IMR-90 (cell line): ENCODE results near the gene TMEM59. TPM values are rescaled to one million over a fixed set of nuclear protein-coding genes. Genes with fewer than 3 reads are reported as not detected.

Source experiments
- ATAC-seq: fragments of 200-7000 bp; cut with Tn5 transposase; 2 replicates; pipeline ENCODE4 v1.9.1; 2020; ENCODE audit warnings: low read depth, mild to moderate bottlenecking, moderate library complexity
- BruUV-seq: library from RNA; stranded (reverse); fragments of 400-500 nt; replicated peaks from 2 replicates; lab custom pipeline; 2021; lab: Mats Ljungman, UMichigan
- CTCF ChIA-PET: fragments of 300-600 bp; formaldehyde crosslinking; extraction: SDS; loops from one replicate; lab custom pipeline; 2021; ENCODE audit warnings: antibody characterized with exemption; lab: Yijun Ruan, JAX
- POLR2A ChIA-PET: fragments of 300-600 bp; sonication (Branson Sonifier 250); formaldehyde crosslinking; loops from one replicate; lab custom pipeline; 2022; ENCODE audit warnings: antibody characterized with exemption; ENCODE audit not compliant: unreplicated experiment; lab: Charles Lee
- DNase-seq: peaks from one replicate; pipeline ENCODE4 v3.0.0; 2013
- H2AFZ ChIP-seq: replicated peaks from 2 replicates; pipeline ENCODE3; 2013; ENCODE audit warnings: low read length, mild to moderate bottlenecking; ENCODE audit not compliant: poor library complexity
- H2AK5ac ChIP-seq: 2 replicates; pipeline ENCODE4 v1.6.1; 2013; ENCODE audit warnings: low read depth, low read length, inconsistent platforms
- H2AK9ac ChIP-seq: replicated peaks from 2 replicates; pipeline ENCODE3; 2013; ENCODE audit warnings: mild to moderate bottlenecking, low read depth, low read length, moderate library complexity; ENCODE audit not compliant: poor library complexity
- H2BK120ac ChIP-seq: 2 replicates; pipeline ENCODE4 v1.6.1; 2013; ENCODE audit warnings: low read depth, low read length, inconsistent platforms
- H2BK15ac ChIP-seq: 3 replicates; pipeline ENCODE4 v1.6.1; 2013; ENCODE audit warnings: low read depth, low read length, inconsistent platforms
- H2BK20ac ChIP-seq: 2 replicates; pipeline ENCODE4 v1.6.1; 2013; ENCODE audit warnings: low read depth, mild to moderate bottlenecking, inconsistent platforms, low read length, moderate library complexity
- H2BK5ac ChIP-seq: 2 replicates; pipeline ENCODE4 v1.6.1; 2013; ENCODE audit warnings: mild to moderate bottlenecking, low read depth, low read length, inconsistent platforms; ENCODE audit not compliant: poor library complexity, severe bottlenecking
- H3K14ac ChIP-seq: replicated peaks from 2 replicates; pipeline ENCODE4 v1.6.1; 2013; ENCODE audit warnings: low read depth, low read length, inconsistent platforms
- H3K18ac ChIP-seq: 2 replicates; pipeline ENCODE4 v1.6.1; 2013; ENCODE audit warnings: low read depth, low read length, control low read depth
- H3K23ac ChIP-seq: 2 replicates; pipeline ENCODE4 v1.6.1; 2013; ENCODE audit warnings: low read depth, low read length, inconsistent platforms
- H3K27ac ChIP-seq: 2 replicates; pipeline ENCODE4 v1.5.1; 2013; ENCODE audit warnings: mild to moderate bottlenecking, control low read depth, low read length; ENCODE audit not compliant: insufficient read depth
- H3K27me3 ChIP-seq: 2 replicates; pipeline ENCODE4 v1.6.1; 2013; ENCODE audit warnings: low read length; ENCODE audit not compliant: control insufficient read depth, insufficient read depth
- H3K36me3 ChIP-seq: 2 replicates; pipeline ENCODE4 v1.6.1; 2013; ENCODE audit warnings: low read length, mixed read lengths; ENCODE audit not compliant: control insufficient read depth, insufficient read depth
- H3K4ac ChIP-seq: 2 replicates; pipeline ENCODE4 v1.6.1; 2013; ENCODE audit warnings: low read depth, low read length, inconsistent platforms
- H3K4me1 ChIP-seq: 2 replicates; pipeline ENCODE4 v1.6.1; 2013; ENCODE audit warnings: low read length, mixed read lengths; ENCODE audit not compliant: control insufficient read depth, insufficient read depth
- H3K4me2 ChIP-seq: 2 replicates; pipeline ENCODE4 v1.6.1; 2013; ENCODE audit warnings: low read depth, mild to moderate bottlenecking, control low read depth, low read length, moderate library complexity
- H3K4me3 ChIP-seq: 2 replicates; pipeline ENCODE4 v1.5.1; 2013; ENCODE audit warnings: low read depth, mild to moderate bottlenecking, control low read depth, low read length, moderate library complexity; ENCODE audit not compliant: insufficient read depth
- H3K56ac ChIP-seq: 2 replicates; pipeline ENCODE4 v1.6.1; 2013; ENCODE audit warnings: low read length, inconsistent platforms; ENCODE audit not compliant: insufficient read depth; ENCODE audit errors: extremely low read depth
- H3K79me1 ChIP-seq, 2 experiments: 2 replicates each; pipeline ENCODE4 v1.6.1; 2013; ENCODE audit warnings: low read length in 2 of 2, inconsistent platforms in 1 of 2, low read depth in 1 of 2
- H3K9ac ChIP-seq: 2 replicates; pipeline ENCODE4 v1.6.1; 2013; ENCODE audit warnings: low read depth, low read length, control low read depth
- H3K9me1 ChIP-seq: 2 replicates; pipeline ENCODE4 v1.6.1; 2013; ENCODE audit warnings: low read length, inconsistent platforms; ENCODE audit not compliant: insufficient read depth
- H3K9me3 ChIP-seq: 2 replicates; pipeline ENCODE4 v1.6.1; 2013; ENCODE audit warnings: low read length; ENCODE audit not compliant: control insufficient read depth, insufficient read depth
- H4K20me1 ChIP-seq: 2 replicates; pipeline ENCODE4 v1.6.1; 2013; ENCODE audit warnings: low read length, inconsistent platforms; ENCODE audit not compliant: insufficient read depth
- H4K5ac ChIP-seq: 2 replicates; pipeline ENCODE4 v1.6.1; 2013; ENCODE audit warnings: mild to moderate bottlenecking, low read depth, low read length, control low read depth
- H4K8ac ChIP-seq, 2 experiments: 2 replicates each; pipeline ENCODE4 v1.6.1; 2013; ENCODE audit warnings: low read depth in 2 of 2, low read length in 2 of 2, control low read depth in 1 of 2, inconsistent platforms in 1 of 2
- H4K91ac ChIP-seq: 2 replicates; pipeline ENCODE4 v1.6.1; 2013; ENCODE audit warnings: low read depth, low read length, inconsistent platforms; ENCODE audit not compliant: insufficient read depth
- BHLHE40 ChIP-seq: fragments of 150-350 bp; IDR thresholded peaks from 2 replicates; pipeline ENCODE4 v1.6.1; 2016; ENCODE audit warnings: mild to moderate bottlenecking, low read depth, low read length
- CEBPB ChIP-seq: IDR thresholded peaks from 2 replicates; pipeline ENCODE4 v1.6.1; 2012; ENCODE audit warnings: low read depth, low read length, improper control_type of control experiment
- CHD1 ChIP-seq: IDR thresholded peaks from 2 replicates; pipeline ENCODE4 v1.6.1; 2012; ENCODE audit warnings: low read depth, low read length, improper control_type of control experiment
- CTCF ChIP-seq: conservative IDR thresholded peaks from 2 replicates; pipeline ENCODE4 v1.5.1; 2012; ENCODE audit warnings: mild to moderate bottlenecking, low read depth, low read length, improper control_type of control experiment
- ELK1 ChIP-seq: fragments of 150-350 bp; IDR thresholded peaks from 2 replicates; pipeline ENCODE4 v1.6.1; 2016; ENCODE audit warnings: low read depth, mild to moderate bottlenecking, low read length, moderate library complexity, borderline replicate concordance
- FOS ChIP-seq: fragments of 150-350 bp; IDR thresholded peaks from 2 replicates; pipeline ENCODE4 v1.6.1; 2016; ENCODE audit warnings: low read depth, low read length
- MAFK ChIP-seq: IDR thresholded peaks from 2 replicates; pipeline ENCODE4 v1.6.1; 2012; ENCODE audit warnings: low read depth, low read length, improper control_type of control experiment
- MAZ ChIP-seq: IDR thresholded peaks from 2 replicates; pipeline ENCODE4 v1.6.1; 2012; ENCODE audit warnings: low read depth, mild to moderate bottlenecking, low read length, improper control_type of control experiment, moderate library complexity, borderline replicate concordance
- MXI1 ChIP-seq: IDR thresholded peaks from 2 replicates; pipeline ENCODE4 v1.6.1; 2012; ENCODE audit warnings: low read depth, mild to moderate bottlenecking, low read length, moderate library complexity, borderline replicate concordance
- NFE2L2 ChIP-seq: fragments of 150-350 bp; IDR thresholded peaks from 2 replicates; pipeline ENCODE4 v1.6.1; 2016; ENCODE audit warnings: low read depth, mild to moderate bottlenecking, low read length
- RAD21 ChIP-seq: IDR thresholded peaks from 2 replicates; pipeline ENCODE4 v1.6.1; 2012; ENCODE audit warnings: low read length, improper control_type of control experiment
- SMC3 ChIP-seq: fragments of 150-350 bp; IDR thresholded peaks from 2 replicates; pipeline ENCODE4 v1.6.1; 2016; ENCODE audit warnings: low read depth, mild to moderate bottlenecking, antibody characterized with exemption, low read length, moderate library complexity
- WGBS, 2 experiments: methylation state at CpG; one replicate each; pipeline versions ENCODE4 v1.1.5 to v1.1.7; 2013; ENCODE audit warnings: missing lambda C conversion rate in 2 of 2; ENCODE audit not compliant: insufficient read length in 1 of 2; ENCODE audit errors: extremely low coverage in 2 of 2; 5-methylcytosine and 5-hydroxymethylcytosine counted together
- dilution Hi-C: fragments of 300-500 bp; cut with HindIII; formaldehyde crosslinking; loops from one replicate; pipeline ENCODE4 v1.14.3; 2018; ENCODE audit warnings: low sequenced_read_pairs; ENCODE audit not compliant: unreplicated experiment
- in situ Hi-C: fragments of 300-500 bp; cut with MboI; formaldehyde crosslinking; loops from 3 replicates; pipeline ENCODE4 v1.14.3; 2019; ENCODE audit warnings: low sequenced_read_pairs, inconsistent platforms, mixed read lengths
- intact Hi-C: fragments of 100-400 bp; cut with micrococcal nuclease; formaldehyde crosslinking; loops from 2 replicates; pipeline ENCODE4 v1.10.0; 2022
- polyA plus RNA-seq, 3 experiments: library from polyadenylated mRNA; depleted of rRNA; stranded (reverse); fragments of >200 nt; gene quantifications; 2 replicates each; pipeline ENCODE4 v1.2.3, GENCODE V29; 2012; ENCODE audit warnings: low replicate concordance in 1 of 3
- total RNA-seq: library from RNA; depleted of rRNA; stranded (reverse); fragments of >200 nt; gene quantifications from 2 replicates; pipeline ENCODE4 v1.2.3, GENCODE V29; 2012

TMEM59 gene
- total and polyA plus RNA-seq, 2 of the 4 experiments (the other 2 are of a cell fraction): 239 to 241 TPM

- H4K8ac ChIP-seq: no peak overlapping the region
- peaks cover 4% of the 10 kb centered on the region; the same call in 1 of the 2 replicates for H4K20me1 ChIP-seq
- no peak overlapping the region for H2BK5ac ChIP-seq
- WGBS, 2 experiments: no CpG with 5 or more reads among the region's 2 CpGs
- no peak overlapping the region for H2AFZ ChIP-seq
- H2BK20ac ChIP-seq: no peak overlapping the region
- no peaks in the 10 kb centered on the region for H3K27me3 ChIP-seq
- intact Hi-C loops (loop anchor here (1.0 kb wide), 1 partner anchor 218 kb away; no protein-coding TSS in a partner anchor), dilution Hi-C loops (no loop called here), in situ Hi-C loops (no loop called here)
- H4K91ac ChIP-seq: no peak overlapping the region
- CTCF ChIA-PET: interaction anchor here (1.1 to 1.6 kb wide), 3 partner anchors 10 to 26 kb away, joined by 3 to 6 read pairs (median 5); no protein-coding TSS in a partner anchor
- H3K27ac ChIP-seq: no peak overlapping the region
- H2BK120ac ChIP-seq: no peak overlapping the region
- no peak for DNase-seq
- 0 out of 2 replicates have a peak, but pooled peaks cover 3% of the 10 kb centered on the region for H3K9me1 ChIP-seq
- H3K9ac ChIP-seq: no peak overlapping the region
- no peak overlapping the region for H3K14ac ChIP-seq
- no peak for ATAC-seq
- POLR2A ChIA-PET: no interaction called here
- H3K56ac ChIP-seq: no peak overlapping the region
- no peak overlapping the region for H3K23ac ChIP-seq
- no peak overlapping the region for H4K5ac ChIP-seq
- H3K4me1 ChIP-seq: no peaks in the 10 kb centered on the region
- H2BK15ac ChIP-seq: no peak overlapping the region
- H2AK9ac ChIP-seq: no peak overlapping the region
- no peak overlapping the region for H3K4me3 ChIP-seq
- no TSS peak for BruUV-seq
- no peaks in the 10 kb centered on the region for H3K36me3 ChIP-seq
- H3K79me1 ChIP-seq: no peaks in the 10 kb centered on the region
- no peak overlapping the region for H3K4ac ChIP-seq
- H3K4me2 ChIP-seq: no peak overlapping the region
- no peak overlapping the region for H2AK5ac ChIP-seq
- TF ChIP-seq BHLHE40 (no peak), MAFK (no peak), ELK1 (no peak), RAD21 (no peak), CTCF (no peak), NFE2L2 (no peak), MAZ (no peak), SMC3 (no peak), CHD1 (no peak), MXI1 (no peak), FOS (no peak), CEBPB (no peak)
- H3K9me3 ChIP-seq: no peaks in the 10 kb centered on the region
- no peak overlapping the region for H3K18ac ChIP-seq
Observed at GRCh38 chr1:54080598-54081049, 27.6 kb upstream of the TMEM59 start.
